ENCODE results near the gene ZFAND4. TPM values are rescaled to one million over a fixed set of nuclear protein-coding genes. Genes with fewer than 3 reads are reported as not detected.
"Not testable (repeated sequence)": the region's sequence is repeated elsewhere in the genome, so short reads cannot be mapped to it uniquely, and the experiment has no call there.

Gene ZFAND4
- total RNA-seq, 4 donors from 2014 or later: 22.2 to 27.8 (median 23.0) TPM

GRCh38 chr10:45612741-45613140 lies 59.8 kb downstream of the ZFAND4 start:
- TF ChIP-seq POLR2A (IDR thresholded peaks at IDR 0.05) (no peak), CTCF (IDR thresholded peaks at IDR 0.05) (no peak)
- no peak for DNase-seq (ENCODE audit: low spot score in 2 of 2)
- intact Hi-C loops (cut with DNase I; ENCODE audit: low total_unique reads): no loop called here
- H3K4me3 ChIP-seq (ENCODE audit: low read depth, poor library complexity, severe bottlenecking): no peak overlapping the region

- no peak for DNase-seq (ENCODE audit: low spot score in 2 of 2)
- no peak overlapping the region for H3K4me3 ChIP-seq (ENCODE audit: low read depth, poor library complexity, severe bottlenecking)
- intact Hi-C loops (cut with DNase I; ENCODE audit: low total_unique reads): no loop called here
- no peak for TF ChIP-seq POLR2A (IDR thresholded peaks at IDR 0.05)
- no peak for TF ChIP-seq CTCF (IDR thresholded peaks at IDR 0.05)
- WGBS, 2 donors: 86 to 96% methylated on average over 1 of the region's 1 CpG
Observed at GRCh38 chr10:45608052-45608451, 64.5 kb downstream of the ZFAND4 start.

GRCh38 chr10:45607276-45607675 lies 65.3 kb downstream of the ZFAND4 start:
- intact Hi-C loops (cut with DNase I; ENCODE audit: low total_unique reads): no loop called here
- DNase-seq (ENCODE audit: low spot score in 2 of 2): no peak
- WGBS, 2 donors: 87 to 95% methylated on average over 1 of the region's 1 CpG
- TF ChIP-seq CTCF (IDR thresholded peaks at IDR 0.05) (no peak), POLR2A (IDR thresholded peaks at IDR 0.05) (no peak)
- H3K4me3 ChIP-seq (ENCODE audit: low read depth, poor library complexity, severe bottlenecking): no peak overlapping the region

GRCh38 chr10:45602836-45603235 lies 69.7 kb downstream of the ZFAND4 start:
- no peak overlapping the region for H3K4me3 ChIP-seq (ENCODE audit: low read depth, poor library complexity, severe bottlenecking)
- TF ChIP-seq CTCF (IDR thresholded peaks at IDR 0.05): no peak
- TF ChIP-seq POLR2A (IDR thresholded peaks at IDR 0.05): no peak
- intact Hi-C loops (cut with DNase I; ENCODE audit: low total_unique reads): no loop called here
- WGBS, 2 donors: 91 to 94% methylated on average over 4 of the region's 4 CpGs
- no peak for DNase-seq (ENCODE audit: low spot score in 2 of 2)

- TF ChIP-seq CTCF (IDR thresholded peaks at IDR 0.05) (no peak), POLR2A (IDR thresholded peaks at IDR 0.05) (no peak)
- no peak for DNase-seq (ENCODE audit: low spot score in 2 of 2)
- no peak overlapping the region for H3K4me3 ChIP-seq (ENCODE audit: low read depth, poor library complexity, severe bottlenecking)
- intact Hi-C loops (cut with DNase I; ENCODE audit: low total_unique reads): no loop called here
- WGBS, 2 donors: 93 to 96% methylated on average over 3 of the region's 3 CpGs
Observed at GRCh38 chr10:45602082-45602730, 70.4 kb downstream of the ZFAND4 start.

- H3K4me3 ChIP-seq (ENCODE audit: low read depth, poor library complexity, severe bottlenecking); DNase-seq (ENCODE audit: low spot score in 2 of 2); intact Hi-C loops (cut with DNase I; ENCODE audit: low total_unique reads): not testable (repeated sequence)
- WGBS, 2 donors: 89 to 93% methylated on average over 16 of the region's 16 CpGs
Observed at GRCh38 chr10:45601254-45601930, 71.2 kb downstream of the ZFAND4 start.

- DNase-seq (ENCODE audit: low spot score in 2 of 2); intact Hi-C loops (cut with DNase I; ENCODE audit: low total_unique reads); H3K4me3 ChIP-seq (ENCODE audit: low read depth, poor library complexity, severe bottlenecking): not testable (repeated sequence)
- WGBS, 2 donors: 19 to 55% methylated on average over 35 to 47 of the region's 47 CpGs
Observed at GRCh38 chr10:45600337-45601253, 72.0 kb downstream of the ZFAND4 start.
